IMR-90 (cell line): Measurements from ENCODE around the gene RYR2.

Experiments used
- BHLHE40 ChIP-seq: fragments of 150-350 bp; IDR thresholded peaks from 2 replicates; pipeline ENCODE4 v1.6.1; 2016; ENCODE audit warnings: mild to moderate bottlenecking, low read depth, low read length
- CTCF ChIP-seq: conservative IDR thresholded peaks from 2 replicates; pipeline ENCODE4 v1.5.1; 2012; ENCODE audit warnings: mild to moderate bottlenecking, low read depth, low read length, improper control_type of control experiment
- MXI1 ChIP-seq: IDR thresholded peaks from 2 replicates; pipeline ENCODE4 v1.6.1; 2012; ENCODE audit warnings: low read depth, mild to moderate bottlenecking, low read length, moderate library complexity, borderline replicate concordance

- TF ChIP-seq CTCF = no peak
- TF ChIP-seq BHLHE40 = no peak
- no peak for TF ChIP-seq MXI1
Observed at GRCh38 chr1:237838904-237839534, 797.0 kb downstream of the RYR2 start.
